HG03354 (cell line): Measurements from ENCODE around the gene MMP23B.

Experiments
- ATAC-seq: cut with Tn5 transposase; IDR thresholded peaks from one replicate; pipeline ENCODE4 v1.9.1; 2021; ENCODE audit warnings: mild to moderate bottlenecking; ENCODE audit not compliant: unreplicated experiment, poor library complexity, severe bottlenecking

MMP23B gene

DNA sequence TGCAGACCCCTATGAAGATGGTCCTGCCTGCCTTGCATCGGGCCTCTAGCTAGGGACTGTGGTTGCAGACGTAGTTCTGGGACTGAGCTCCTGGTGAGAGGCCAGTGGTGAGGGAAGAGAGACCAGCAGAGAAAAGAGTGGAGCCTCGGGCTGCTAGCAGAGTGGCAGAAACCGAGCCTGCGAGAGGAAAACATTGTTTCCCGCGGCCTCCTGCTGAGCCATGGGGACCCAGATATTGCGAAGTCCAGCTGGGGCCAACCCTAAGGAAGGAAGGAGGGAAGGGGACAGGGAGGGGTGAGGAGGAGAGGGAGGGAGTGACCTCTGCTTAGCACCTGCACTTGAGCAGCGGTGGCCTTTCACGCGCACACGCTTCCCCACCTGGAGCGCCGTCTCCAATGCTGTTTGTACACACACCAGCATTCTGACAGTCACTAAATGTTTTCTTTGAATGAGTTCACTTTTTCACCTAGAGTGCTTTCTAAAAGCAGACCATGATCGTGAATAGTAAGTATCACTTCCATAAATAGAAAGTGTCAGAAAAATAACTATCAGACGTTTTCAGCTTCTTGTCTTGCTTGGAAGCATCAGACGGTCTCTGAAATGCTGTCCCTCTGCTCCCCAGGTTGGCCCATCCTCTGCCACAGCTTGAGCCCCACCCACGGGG, 29.5 kb upstream of the MMP23B start:
- no peak for ATAC-seq

DNA sequence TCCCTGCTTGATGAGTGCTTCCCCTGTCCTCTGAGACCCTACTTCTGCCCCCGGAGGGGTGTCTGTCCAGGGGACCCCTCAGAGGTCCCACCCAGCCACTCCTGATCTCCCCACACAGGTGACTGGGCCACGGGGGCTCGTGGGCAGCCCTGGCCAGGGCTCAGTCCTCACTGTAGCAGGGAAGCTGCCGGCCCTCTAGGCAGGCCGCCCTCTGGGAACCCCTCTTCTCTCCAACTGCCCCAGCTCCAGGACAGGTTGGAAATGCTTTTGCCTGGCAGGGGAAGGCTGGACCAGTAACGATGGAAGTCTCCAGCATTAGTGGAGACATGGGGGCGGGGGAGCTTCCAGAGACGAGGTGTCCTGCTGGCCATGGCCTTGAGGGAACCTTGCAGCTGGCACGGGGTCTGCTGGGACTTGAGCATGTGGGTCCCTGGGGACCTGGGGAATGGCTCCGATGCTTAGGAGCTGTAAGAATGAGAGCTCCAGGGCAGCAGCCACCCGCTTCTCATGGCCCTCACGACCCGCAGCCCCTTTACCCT, 28.9 kb upstream of the MMP23B start:
- no peak for ATAC-seq

DNA sequence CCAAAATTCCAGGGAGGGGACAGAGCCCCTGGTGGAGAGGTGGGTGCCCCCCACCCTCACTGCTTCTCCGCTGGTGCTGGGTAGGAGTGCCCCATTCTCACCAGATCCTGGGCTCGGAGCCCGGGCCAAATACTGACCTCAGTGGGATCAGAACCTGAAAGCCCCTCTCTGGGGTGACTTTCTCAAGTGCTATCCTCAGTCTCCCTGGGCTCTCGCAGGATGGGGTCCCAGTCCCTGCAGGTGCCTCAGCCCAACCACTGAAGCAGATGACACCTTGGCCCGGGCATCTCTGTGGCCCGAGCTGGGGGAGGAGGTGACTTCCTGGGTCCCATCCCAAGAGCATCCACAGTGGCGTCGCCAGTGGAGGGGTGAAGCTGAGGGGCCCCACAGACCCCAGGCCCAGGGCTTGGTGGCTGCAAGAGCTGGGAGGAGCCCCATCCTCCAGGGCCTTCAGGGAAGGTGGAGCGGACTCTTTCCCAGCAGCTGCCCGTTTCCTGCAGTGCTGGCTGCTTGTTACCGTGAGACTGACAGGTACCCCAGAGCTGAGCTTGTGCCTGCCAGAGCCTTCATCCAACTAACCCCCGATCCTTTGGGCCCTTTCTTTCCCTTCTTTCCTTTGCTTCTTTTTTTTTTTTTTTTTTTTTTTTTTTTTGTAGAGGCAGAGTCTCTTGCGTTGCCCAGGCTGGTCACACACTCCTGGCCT, 28.2 kb upstream of the MMP23B start:
- ATAC-seq = no peak

DNA sequence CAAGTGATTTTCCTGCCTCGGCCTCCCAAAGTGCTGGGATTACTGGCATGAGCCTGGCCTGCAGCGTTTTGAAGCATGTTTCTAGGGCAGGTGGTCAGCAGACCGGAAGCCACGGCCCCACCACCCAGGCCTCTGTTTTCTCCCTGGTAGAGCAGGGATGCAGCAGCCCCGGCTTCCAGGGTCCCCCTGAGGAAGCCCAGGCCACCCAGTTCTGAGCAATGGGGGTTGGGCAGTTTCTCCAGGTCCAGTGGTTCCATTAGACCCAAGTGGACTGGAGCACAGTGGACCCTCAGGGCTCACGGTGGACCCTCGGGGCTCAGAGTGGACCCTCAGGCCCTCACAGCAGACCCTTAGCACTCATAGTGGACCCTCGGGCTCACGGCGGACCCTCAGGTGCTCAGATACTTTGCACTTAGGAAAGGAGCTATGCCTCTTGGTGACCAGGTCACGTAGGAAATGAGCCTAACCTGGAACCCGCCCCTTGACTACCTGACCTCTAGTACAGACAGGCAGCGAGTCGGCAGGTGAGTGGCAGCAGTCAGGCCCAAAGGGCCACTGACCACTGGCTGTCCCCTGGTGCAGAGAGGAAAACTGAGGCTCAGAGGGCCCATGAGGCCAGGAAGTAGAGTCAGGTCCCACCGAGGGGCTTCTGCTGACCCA, 27.5 kb upstream of the MMP23B start:
- ATAC-seq = no peak

DNA sequence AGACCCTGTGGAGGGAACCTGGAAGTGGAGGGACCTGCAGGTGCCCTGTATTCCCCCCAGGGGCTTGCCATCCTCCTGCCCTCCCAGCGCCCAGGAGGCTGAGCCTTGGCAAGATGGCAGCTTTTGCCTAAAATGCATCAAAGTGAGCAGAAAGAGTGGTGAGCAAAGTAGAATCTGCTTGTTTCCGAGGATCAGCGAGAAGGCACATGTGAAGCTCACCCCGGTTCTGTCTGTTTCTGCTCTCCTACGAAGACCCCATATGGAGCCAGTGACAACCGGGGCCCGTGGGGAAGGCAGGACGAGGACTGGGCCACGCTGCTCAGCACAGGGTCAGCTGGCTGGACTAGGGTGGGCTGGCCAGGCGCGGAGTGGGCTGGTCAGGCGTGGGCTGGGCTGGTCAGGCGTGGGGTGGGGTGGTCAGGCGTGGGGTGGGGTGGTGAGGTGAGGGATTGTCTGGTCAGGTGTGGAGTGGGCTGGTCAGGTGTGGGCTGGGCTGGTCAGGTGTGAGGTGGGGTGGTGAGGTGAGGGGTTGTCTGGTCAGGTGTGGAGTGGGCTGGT, 26.9 kb upstream of the MMP23B start:
- ATAC-seq = no peak

DNA sequence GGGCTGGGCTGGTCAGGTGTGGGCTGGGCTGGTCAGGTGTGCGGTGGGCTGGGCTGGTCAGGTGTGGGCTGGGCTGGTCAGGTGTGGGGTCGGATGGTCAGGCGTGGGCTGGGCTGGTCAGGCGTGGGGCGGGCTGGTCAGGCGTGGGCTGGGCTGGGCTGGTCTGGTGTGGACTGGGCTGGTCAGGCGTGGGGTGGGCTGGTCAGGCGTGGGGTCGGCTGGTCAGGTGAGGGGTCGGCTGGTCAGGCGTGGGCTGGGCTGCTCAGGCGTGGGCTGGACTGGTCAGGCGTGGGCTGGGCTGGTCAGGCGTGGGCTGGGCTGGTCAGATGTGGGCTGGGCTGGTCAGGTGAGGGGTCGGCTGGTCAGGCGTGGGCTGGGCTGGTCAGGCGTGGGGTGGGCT, 26.2 kb upstream of the MMP23B start:
- ATAC-seq = no peak

DNA sequence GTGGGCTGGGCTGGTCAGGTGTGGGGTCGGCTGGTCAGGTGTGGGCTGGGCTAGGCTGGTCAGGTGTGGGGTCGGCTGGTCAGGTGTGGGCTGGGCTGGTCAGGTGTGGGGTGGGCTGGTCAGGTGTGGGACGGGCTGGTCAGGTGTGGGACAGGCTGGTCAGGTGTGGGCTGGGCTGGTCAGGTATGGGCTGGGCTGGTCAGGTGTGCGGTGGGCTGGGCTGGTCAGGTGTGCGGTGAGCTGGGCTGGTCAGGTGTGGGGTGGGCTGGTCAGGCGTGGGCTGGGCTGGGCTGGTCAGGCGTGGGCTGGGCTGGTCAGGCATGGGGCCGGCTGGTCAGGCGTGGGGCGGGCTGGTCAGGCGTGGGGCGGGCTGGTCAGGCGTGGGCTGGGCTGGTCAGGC, 25.7 kb upstream of the MMP23B start:
- ATAC-seq = no peak

DNA sequence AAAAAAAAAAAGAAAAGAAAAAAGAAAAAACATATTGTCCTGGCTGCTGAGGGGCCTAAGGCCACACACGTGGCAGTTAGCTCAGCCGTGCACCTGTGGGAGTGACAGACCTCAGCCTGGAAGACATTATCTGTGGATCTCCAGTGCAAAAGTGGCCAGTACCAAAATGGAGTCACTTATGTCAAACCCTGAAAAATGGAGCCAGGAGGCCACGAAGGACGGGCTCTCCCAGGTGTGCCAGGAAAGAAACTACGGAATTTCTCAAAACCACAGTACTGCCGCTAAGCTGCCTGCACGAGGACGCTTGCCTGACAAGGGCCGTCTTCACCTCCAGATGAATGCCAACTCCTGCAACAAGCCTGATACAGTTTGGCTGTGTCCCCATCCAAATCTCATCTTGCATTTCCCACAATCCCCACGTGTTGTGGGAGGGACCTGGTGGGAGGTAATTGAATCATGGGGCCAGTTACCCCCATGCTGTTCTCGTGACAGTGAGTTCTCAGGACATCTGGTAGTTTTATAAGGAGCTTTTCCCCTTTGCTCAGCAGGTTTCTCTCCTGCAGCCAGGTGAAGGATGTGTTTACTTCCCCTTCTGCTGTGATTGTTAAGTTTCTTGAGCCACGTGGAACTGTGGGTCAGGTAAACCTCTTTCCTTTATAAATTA, 22.0 kb upstream of the MMP23B start:
- no peak for ATAC-seq

DNA sequence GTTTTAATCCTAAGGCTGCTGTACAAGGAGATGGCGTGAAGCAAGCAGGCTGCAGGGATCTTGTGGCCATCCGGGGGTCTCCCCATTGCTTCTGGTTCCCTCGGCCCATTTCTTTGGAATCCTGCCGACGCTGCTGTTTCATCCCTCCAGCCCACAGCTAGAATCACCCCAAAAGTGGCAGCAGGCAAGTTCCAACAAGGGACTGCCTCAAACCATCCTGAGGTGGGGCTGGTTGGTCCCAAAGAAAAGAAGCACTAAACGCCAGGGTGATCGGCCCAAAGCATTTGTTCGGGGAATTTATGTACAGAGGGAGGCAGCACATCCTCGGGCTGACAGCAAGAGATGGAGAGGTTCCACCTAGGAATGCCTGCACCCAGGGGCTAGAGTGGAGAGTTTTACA, 21.2 kb upstream of the MMP23B start:
- no peak for ATAC-seq

DNA sequence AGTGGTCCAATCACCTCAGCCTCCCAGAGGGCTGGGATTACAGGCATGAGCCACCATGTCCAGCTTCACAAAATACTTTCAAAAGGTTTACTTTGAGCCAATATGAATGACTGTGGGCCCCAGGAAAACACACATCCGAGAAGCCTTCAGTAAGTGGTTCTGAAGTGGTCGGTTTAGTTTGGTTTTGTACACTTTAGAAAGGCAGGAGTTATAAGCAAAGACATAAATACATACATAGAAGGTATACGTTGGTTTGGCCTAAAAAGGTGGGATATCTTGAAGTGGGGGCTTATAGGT, 19.9 kb upstream of the MMP23B start:
- ATAC-seq = no peak

DNA sequence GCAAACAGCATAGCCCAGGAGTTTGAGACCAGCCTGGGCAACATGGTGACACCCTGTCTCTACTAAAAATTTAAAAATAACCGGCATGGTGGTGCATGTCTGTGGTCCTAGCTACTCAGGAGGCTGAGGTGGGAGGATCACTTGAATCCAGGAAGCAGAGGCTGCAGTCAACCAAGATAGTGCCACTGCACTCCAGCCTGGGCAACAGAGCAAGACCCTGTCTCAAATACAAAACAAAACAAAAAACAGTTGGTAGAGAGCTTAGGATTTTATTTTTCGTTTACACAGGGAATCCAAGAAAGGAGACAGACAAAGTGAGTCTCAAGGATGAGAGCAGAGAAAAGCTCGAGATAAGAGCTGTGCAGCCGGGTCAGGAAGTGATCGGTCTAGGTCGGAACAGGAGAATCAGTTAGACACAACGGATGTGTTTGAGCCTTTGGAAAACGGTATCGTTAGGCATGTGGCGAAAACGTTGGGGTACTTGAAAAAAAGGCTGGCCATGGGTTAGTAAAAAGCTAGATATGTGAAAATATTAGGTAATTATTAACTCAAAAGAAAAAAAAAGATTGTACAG, 18.4 kb upstream of the MMP23B start:
- ATAC-seq = no peak

DNA sequence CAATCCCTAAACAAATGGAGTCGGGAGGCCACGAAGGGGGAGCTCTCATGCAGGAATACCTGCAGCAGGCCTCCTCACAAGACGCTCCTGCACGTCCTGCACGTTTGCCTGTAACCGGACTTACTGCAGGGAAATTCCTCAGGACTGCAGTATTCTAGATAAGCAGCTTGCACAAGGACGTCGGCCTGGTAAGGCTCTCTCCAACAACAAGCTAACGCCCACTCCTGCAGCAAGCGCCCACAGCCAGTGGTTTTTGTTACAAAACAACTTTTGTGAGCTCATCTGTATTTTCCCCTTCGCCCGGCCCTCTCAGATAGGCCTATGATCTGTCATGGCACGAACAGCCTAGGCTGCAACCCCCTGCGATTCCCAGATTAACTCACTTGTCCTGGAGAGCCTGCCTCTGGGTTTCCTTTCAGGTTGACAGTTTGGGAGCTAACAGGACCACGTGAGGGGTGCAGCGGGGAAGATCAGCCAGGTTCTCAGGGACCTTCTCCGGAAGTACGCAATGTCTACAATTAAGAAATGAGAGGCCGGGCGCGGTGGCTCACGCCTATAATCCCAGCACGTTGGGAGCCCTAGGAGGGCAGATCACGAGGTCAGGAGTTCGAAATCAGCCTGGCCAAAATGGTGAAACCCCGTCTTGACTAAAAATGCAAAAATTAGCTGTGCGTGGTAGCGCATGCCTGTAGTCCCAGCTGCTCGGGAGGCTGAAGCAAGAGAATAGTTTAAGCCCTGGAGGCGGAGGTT, 17.6 kb upstream of the MMP23B start:
- peak; percentile 2 for ATAC-seq

DNA sequence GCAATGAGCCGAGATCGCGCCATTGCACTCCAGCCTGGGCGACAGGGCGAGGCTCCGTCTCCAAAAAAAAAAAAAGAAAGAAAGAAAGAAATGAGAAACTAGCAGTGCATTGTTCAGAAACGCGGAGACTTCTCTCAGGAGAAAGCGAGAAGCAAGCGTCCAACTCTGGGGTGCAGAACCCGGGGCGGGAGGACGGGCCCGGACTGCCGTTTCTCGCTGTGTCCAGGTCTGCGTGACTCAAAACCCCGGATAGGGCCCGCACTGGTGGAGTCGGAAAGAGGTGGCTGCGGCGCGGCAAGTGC, 17.1 kb upstream of the MMP23B start:
- no peak for ATAC-seq

DNA sequence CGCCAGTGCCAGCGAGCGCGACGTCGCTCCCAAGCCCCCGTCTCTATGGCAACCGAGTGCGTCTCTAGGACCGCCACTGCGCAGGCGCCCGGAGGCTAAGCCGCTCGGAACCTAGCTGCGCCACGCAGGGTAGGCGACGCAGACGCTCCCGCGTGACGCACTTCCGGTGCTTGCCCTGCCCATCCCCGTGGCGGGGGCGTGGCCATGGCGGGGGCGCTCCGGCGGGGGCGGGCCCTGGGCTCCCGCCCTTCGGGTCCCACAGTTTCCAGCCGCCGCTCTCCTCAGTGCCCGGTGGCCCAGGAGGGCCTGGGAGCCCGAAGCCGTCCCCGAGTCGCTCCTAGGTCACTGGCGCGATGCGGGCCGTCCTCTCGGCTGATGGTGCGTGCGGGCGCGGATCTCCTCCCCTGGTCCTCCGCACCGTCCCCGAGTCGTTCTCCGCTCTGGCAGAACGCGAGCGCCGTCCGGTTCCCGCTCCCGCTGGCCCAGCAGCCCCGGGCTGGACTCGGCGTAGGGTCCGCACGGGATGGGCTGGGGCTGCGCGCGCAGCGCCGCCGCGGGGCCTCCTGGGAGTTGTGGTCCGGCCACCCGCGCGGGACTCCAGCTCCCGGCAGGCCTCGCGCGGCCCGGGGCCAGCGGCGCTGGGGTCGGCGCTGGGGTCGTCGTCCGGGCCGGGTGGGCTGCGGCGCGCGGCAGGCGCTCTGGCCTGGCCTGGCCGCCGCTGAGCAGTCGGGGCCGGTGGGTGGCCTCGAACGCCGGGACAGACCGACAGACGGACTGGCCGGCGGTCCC, 16.5 kb upstream of the MMP23B start, which contains the start of gene MIB2:
Gene MIB2, plus strand, starts transcription at position 245 of the 789 bp plus-strand sequence. CDS start 7,953 bp downstream, outside the sequence.
- ATAC-seq = peak; percentile 83

DNA sequence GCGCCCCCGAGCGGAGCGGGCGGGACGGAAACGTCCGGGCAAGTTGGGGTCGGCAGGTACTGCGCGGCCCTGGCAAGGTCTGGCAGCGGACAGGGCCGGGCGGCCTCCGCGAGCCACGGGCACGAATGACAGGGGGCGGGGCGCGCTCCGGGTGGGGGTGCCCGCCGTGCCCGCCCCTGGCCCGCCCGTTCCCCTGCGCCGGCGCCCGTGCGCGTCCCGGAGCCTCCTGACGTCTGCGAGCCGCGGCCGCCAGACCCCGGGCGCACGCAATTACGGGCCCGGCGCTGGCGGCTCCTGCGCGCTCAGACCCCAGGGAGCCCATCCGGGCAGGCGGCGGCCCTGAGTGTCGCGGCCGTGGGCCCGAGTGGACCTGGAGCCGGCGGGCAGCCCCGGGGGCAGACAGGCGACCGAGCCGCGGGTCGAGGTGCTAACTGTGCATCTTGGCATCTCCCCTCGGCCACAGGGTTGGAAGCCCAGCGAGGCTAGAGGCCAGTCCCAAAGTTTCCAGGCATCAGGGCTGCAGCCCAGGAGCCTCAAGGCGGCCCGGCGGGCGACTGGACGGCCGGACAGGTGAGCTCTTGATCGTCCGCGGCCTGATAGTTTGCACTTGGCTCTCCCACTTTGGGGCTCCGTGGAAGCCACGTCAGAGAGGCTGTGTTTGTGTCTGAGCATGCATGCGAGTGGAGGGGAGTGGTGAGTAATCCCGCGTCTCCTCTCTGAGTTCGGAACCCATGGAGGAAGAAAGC, 15.8 kb upstream of the MMP23B start:
- peak; percentile 32 for ATAC-seq

DNA sequence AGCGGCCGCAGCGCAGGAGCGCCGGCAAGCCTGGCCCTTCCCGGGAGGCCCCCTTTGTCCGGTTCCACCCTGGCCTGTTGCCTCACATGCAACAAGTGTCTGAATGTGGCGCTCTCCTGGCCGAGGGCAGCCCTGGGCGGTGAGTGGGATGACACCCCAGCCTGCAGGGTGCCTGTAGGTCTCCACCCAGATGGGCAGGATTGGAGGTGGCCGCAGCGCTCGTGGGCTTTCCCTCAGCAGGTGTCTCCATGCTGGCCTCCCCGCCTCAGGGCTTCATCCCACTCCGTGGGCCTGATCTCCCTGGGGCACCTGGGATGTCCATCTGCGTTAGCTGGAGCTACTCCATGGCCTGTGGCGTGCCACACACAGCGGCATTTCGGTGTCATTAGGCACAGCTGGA, 15.1 kb upstream of the MMP23B start:
- no peak for ATAC-seq

DNA sequence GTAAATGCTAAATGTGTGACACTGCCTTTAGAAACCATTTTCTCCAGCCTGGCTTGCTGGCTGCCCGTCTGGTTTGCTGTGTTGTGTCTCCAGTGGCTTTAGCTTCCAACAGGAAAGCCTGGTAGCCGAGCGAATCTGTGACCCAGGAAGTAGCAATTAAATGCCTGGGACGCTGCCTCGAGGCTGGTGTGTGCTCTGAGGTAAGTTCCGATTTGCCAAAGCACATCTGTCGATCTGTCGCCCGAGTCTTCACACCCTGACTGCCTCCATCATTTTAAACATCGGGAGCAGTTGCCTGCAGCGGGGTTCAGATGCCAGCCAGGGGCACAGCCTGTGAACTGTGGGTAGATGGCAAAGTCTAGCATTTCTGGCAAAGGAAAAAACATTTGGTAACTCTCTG, 14.5 kb upstream of the MMP23B start:
- ATAC-seq = no peak

DNA sequence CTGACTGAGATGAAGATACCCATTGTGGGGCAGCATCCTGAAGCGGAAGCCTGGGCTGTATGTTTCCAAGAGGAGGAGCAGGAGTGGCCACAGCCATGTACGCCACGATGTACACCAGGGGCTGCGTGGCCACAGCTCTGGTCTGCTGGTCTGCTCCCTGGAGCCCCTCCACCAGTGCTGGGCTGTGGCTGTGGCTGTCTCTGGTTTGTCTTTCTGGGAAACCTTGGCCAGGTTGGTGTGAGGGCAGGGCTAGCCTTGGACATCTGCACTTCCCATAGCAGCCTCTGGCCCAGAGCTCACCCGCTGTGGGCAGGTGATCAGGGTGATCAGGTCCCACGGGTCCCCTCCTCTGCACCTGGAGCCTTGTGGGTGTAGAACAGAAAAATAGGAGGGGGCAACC, 14.0 kb upstream of the MMP23B start:
- ATAC-seq = no peak
